ENCODE data around the gene PDCD11.
"Not testable (repeated sequence)": the region's sequence is repeated elsewhere in the genome, so short reads cannot be mapped to it uniquely, and the experiment has no call there.

Gene PDCD11

GRCh38 chr10:103416436-103417147 is 20.2 kb downstream of the PDCD11 start:
- no peak for DNase-seq

GRCh38 chr10:103417148-103417469 is 20.7 kb downstream of the PDCD11 start:
- not testable (repeated sequence) for DNase-seq

GRCh38 chr10:103417601-103418000 is 21.2 kb downstream of the PDCD11 start:
- no peak for DNase-seq

GRCh38 chr10:103419101-103419500 is 22.7 kb downstream of the PDCD11 start:
- no peak for DNase-seq

- no peak for DNase-seq
Measured at GRCh38 chr10:103423748-103424147, 27.3 kb downstream of the PDCD11 start.

- DNase-seq, result no peak
Measured at GRCh38 chr10:103427866-103428265, 31.4 kb downstream of the PDCD11 start.

GRCh38 chr10:103428989-103429643 is 32.7 kb downstream of the PDCD11 start:
- DNase-seq, result no peak

- no peak for DNase-seq
Measured at GRCh38 chr10:103429647-103430046, 33.2 kb downstream of the PDCD11 start.

- no peak for DNase-seq
Measured at GRCh38 chr10:103431902-103432301, 35.5 kb downstream of the PDCD11 start.

- no peak for DNase-seq
Measured at GRCh38 chr10:103433858-103434257, 37.4 kb downstream of the PDCD11 start.

GRCh38 chr10:103439776-103440175 is 43.4 kb downstream of the PDCD11 start:
- DNase-seq, result no peak

- no peak for DNase-seq
Measured at GRCh38 chr10:103440416-103440815, 44.0 kb downstream of the PDCD11 start.

GRCh38 chr10:103441206-103441605 is 44.8 kb downstream of the PDCD11 start:
- no peak for DNase-seq

GRCh38 chr10:103441611-103442010 is 45.2 kb downstream of the PDCD11 start:
- no peak for DNase-seq

GRCh38 chr10:103442031-103442461 is 45.6 kb downstream of the PDCD11 start:
- no peak for DNase-seq

- no peak for DNase-seq
Measured at GRCh38 chr10:103443475-103444185, 47.2 kb downstream of the PDCD11 start.

GRCh38 chr10:103444478-103444877 is 48.1 kb downstream of the PDCD11 start:
- no peak for DNase-seq

- no peak for DNase-seq
Measured at GRCh38 chr10:103445366-103445765, 48.9 kb downstream of the PDCD11 start.

- no peak for DNase-seq
Measured at GRCh38 chr10:103445767-103446567, 49.5 kb downstream of the PDCD11 start.

- no peak for DNase-seq
Measured at GRCh38 chr10:103447187-103447586, 50.8 kb downstream of the PDCD11 start.

- no peak for DNase-seq
Measured at GRCh38 chr10:103448746-103449145, 52.3 kb downstream of the PDCD11 start.

GRCh38 chr10:103449208-103450144 is 53.0 kb downstream of the PDCD11 start:
- DNase-seq, result no peak
